ENCODE data around the gene CSNK2A3. TPM values are rescaled to one million over a fixed set of nuclear protein-coding genes. Genes with fewer than 3 reads are reported as not detected.

CSNK2A3 gene
- total RNA-seq, 4 donors from 2014 or later: 0.64 to 1.5 (median 0.68) TPM; not detected in 1

GRCh38 chr11:11394241-11394640, 41.2 kb upstream of the CSNK2A3 start:
- in situ Hi-C loops (cut with MboI; ENCODE audit: low pct_ligation_motif_present in 1 of 4, low pct_unique_long_range_greater_than_20kb in 1 of 4, low sequenced_read_pairs in 3 of 4): no loop called here
- no peak for DNase-seq
- TF ChIP-seq CTCF (IDR thresholded peaks at IDR 0.05) (no peak), POLR2AphosphoS5 (IDR thresholded peaks at IDR 0.05) (no peak)
- H3K27me3 ChIP-seq: no peaks in the 10 kb centered on the region
- no peaks in the 10 kb centered on the region for H3K36me3 ChIP-seq
- intact Hi-C loops (cut with DNase I; ENCODE audit: low total_unique reads): no loop called here
- peaks cover 7 to 45% (median 18%) of the 10 kb centered on the region in 4 donors for H3K4me1 ChIP-seq
- H3K4me3 ChIP-seq: no peak overlapping the region
- H3K9me3 ChIP-seq: no peaks in the 10 kb centered on the region
- no peak overlapping the region for H3K27ac ChIP-seq

GRCh38 chr11:11391796-11392463, 38.9 kb upstream of the CSNK2A3 start:
- no peaks in the 10 kb centered on the region for H3K36me3 ChIP-seq
- intact Hi-C loops (cut with DNase I; ENCODE audit: low total_unique reads) (no loop called here), in situ Hi-C loops (cut with MboI; ENCODE audit: low pct_ligation_motif_present in 1 of 4, low pct_unique_long_range_greater_than_20kb in 1 of 4, low sequenced_read_pairs in 3 of 4) (no loop called here)
- no peak overlapping the region for H3K4me3 ChIP-seq
- WGBS, 2 donors (ENCODE audit: low coverage in 1 of 2): 20 to 59% methylated on average over 1 to 13 of the region's 13 CpGs
- H3K4me1 ChIP-seq: peaks cover 7 to 49% (median 18%) of the 10 kb centered on the region in 4 donors
- H3K27me3 ChIP-seq: no peaks in the 10 kb centered on the region
- peak; percentile 45 for DNase-seq
- H3K9me3 ChIP-seq: no peaks in the 10 kb centered on the region
- H3K27ac ChIP-seq: peak overlapping the region; percentile 38 to 61 (median 54)
- no peak for TF ChIP-seq EP300 (IDR thresholded peaks at IDR 0.05; ENCODE audit: low read depth)
- peak in 1 of 5 experiments; percentile 22 for TF ChIP-seq CTCF (IDR thresholded peaks at IDR 0.05)
- no peak for TF ChIP-seq POLR2A (IDR thresholded peaks at IDR 0.05)
- TF ChIP-seq POLR2AphosphoS5 (IDR thresholded peaks at IDR 0.05): peak; percentile 33 to 55 (median 34)

GRCh38 chr11:11391169-11391568, 38.1 kb upstream of the CSNK2A3 start:
- Histone ChIP-seq H3K27ac (peak overlapping the region in 2 of 4 donors; percentile 38 to 61), H3K9me3 (no peaks in the 10 kb centered on the region), H3K36me3 (no peaks in the 10 kb centered on the region), H3K4me1 (peaks cover 7 to 44% (median 18%) of the 10 kb centered on the region in 4 donors), H3K27me3 (no peaks in the 10 kb centered on the region), H3K4me3 (no peak overlapping the region)
- no peak for DNase-seq
- TF ChIP-seq POLR2A (IDR thresholded peaks at IDR 0.05): no peak
- intact Hi-C loops (cut with DNase I; ENCODE audit: low total_unique reads): no loop called here
- in situ Hi-C loops (cut with MboI; ENCODE audit: low pct_ligation_motif_present in 1 of 4, low pct_unique_long_range_greater_than_20kb in 1 of 4, low sequenced_read_pairs in 3 of 4): no loop called here

GRCh38 chr11:11390068-11390771, 37.2 kb upstream of the CSNK2A3 start:
- no peak for DNase-seq
- no peak overlapping the region for H3K4me3 ChIP-seq
- TF ChIP-seq POLR2AphosphoS5 (IDR thresholded peaks at IDR 0.05) (no peak), CTCF (IDR thresholded peaks at IDR 0.05) (no peak), EP300 (IDR thresholded peaks at IDR 0.05; ENCODE audit: low read depth) (no peak), POLR2A (IDR thresholded peaks at IDR 0.05) (no peak)
- in situ Hi-C loops (cut with MboI; ENCODE audit: low pct_ligation_motif_present in 1 of 4, low pct_unique_long_range_greater_than_20kb in 1 of 4, low sequenced_read_pairs in 3 of 4) (no loop called here), intact Hi-C loops (cut with DNase I; ENCODE audit: low total_unique reads) (no loop called here)
- no peaks in the 10 kb centered on the region for H3K27me3 ChIP-seq
- H3K27ac ChIP-seq: peak overlapping the region in 1 of 4 donors; percentile 66
- no peaks in the 10 kb centered on the region for H3K36me3 ChIP-seq
- peaks cover 7 to 40% (median 18%) of the 10 kb centered on the region in 4 donors for H3K4me1 ChIP-seq
- 72 to 100% methylated on average over 3 to 5 of the region's 5 CpGs for WGBS, 2 donors (ENCODE audit: low coverage in 1 of 2)
- H3K9me3 ChIP-seq: no peaks in the 10 kb centered on the region

Data from transverse colon (tissue), 4 donors.